Activated T-cell treated with anti-CD3 and anti-CD28 coated beads for 24 hours (primary cell): ENCODE data around the gene KDM2B.
"Not testable (repeated sequence)": the region's sequence is repeated elsewhere in the genome, so short reads cannot be mapped to it uniquely, and the experiment has no call there.

Experiments used
- DNase-seq: peaks from one replicate; pipeline ENCODE4 v3.0.0-alpha.2; 2020; ENCODE audit warnings: low read depth

KDM2B gene

DNA sequence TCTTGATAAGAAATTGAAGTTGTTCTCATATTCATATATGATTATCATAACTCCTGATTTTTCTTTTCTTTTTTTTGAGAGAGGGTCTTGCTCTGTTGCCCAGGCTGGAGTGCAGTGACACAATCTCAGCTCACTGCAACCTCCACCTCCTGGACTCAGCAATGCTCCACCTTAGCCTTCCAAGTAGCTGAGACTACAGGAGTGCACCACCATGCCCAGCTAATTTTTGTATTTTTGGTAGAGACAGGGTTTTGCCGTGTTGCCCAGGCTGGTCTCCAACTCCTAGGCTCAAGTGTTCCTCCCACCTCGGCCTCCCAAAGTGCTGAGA, 2.5 kb upstream of the KDM2B start:
- not testable (repeated sequence) for DNase-seq

DNA sequence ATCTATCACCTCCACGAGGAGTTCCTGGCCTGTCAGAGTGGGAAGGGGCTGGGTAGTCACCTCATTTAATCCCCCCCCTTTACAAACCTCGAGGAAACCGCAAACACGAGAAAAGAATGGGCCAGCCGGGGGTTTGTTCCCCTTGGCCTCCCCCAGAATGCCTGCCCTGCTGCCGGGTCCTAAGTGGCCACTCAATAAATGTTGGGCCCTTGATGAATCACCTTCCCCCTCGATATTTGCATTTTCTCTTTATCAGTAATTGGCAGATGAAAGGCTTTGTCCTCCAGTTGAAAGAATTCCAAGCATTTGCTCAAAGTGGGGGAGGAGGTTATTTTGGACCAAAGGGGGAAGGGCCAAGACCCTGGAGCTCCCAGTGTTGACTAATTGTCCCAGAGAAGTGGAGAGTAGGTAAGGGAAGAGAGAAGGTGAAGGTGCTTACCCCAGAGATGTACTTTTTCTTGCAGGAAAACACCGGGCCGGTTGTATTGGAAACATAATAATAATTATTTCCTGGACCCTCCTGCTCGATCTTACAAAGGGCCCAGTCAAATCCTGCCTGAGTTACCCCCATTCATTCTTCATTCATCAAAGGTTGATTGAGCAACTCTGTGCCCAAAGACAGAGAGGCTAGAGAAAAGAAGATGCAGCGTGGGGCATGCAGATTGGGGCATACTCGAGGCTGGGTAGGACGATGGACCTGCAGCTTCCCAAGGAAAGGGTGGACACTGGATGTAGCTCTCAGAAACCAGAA, 1.9 kb upstream of the KDM2B start:
- DNase-seq = no peak

DNA sequence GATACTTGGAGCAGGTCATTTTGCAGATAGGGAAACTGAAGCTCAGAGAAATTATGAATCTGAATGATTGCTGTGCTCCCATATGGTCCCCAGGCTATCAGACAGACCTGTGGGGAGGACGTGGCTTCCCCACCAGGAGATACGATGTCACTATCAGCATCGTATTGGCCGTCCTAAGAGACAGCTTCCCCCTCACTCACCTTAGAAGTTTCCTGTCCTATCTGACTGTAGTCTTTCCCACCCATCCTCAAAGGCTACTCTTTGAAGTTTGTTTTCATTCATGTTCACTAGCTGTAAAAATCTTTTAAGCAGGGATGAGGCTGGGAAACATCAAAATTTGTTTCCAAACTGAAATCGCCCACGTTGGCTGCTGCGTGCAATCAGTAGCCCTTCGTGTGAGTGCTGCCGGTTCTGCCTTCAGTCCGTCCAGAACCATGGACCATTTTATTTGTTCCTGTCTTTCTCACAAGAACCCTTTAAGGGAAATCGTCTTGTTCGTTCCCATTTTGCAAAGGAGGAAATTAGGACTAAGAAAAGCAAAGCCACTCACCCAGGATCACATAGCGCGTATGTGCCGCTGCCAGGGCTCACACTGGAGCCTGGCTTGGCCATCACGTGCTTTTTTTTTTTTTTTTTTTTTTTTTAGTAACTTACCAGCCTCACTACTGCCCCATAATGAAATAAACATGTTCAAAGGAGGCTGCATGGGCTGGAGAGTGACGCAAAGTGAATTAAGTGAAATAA, 1.0 kb upstream of the KDM2B start:
- no peak for DNase-seq

DNA sequence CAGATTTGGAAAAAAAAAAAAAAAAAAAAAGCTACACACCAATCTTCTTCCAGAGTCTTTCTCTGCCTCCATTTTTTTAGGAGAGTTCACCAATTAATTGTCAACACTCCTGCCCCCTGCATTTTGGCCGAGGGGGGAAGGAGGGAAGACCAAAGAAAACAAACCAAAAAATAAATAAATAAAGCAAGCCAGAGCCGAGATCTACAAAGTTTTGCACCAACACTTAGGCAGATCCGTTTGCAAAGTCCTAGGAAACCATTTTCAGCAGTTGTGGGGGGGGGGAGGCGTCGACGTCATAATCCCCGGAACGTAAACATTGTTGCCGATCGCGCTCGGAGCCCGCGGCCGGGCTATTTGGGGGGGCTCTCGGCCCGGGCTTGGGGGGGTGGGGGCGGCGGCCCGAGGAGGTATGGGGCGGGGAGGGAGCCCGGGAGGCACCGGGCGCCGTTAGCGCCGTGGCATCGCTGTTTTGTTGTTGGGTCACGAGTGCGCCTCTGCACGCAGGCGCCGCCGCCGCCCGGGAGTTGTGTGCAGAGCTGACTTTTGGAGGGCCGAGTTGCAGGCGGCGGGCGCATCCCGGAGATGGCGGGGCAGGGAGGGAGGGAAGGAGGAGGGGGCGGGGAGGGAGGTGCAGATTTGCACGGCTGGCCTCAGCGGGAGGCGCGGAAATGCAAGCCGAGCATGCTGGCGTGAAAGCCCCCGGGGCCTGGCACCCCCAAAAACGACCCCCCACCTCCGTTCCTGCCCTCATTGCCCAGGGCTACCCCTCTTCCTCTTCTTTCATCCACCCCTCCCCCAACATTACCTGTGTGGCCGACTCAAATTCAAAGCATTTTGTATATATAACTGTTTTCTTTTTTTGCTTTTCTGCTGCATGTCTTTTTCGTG, 598 bp downstream of the KDM2B start:
- peak; percentile 55 for DNase-seq

DNA sequence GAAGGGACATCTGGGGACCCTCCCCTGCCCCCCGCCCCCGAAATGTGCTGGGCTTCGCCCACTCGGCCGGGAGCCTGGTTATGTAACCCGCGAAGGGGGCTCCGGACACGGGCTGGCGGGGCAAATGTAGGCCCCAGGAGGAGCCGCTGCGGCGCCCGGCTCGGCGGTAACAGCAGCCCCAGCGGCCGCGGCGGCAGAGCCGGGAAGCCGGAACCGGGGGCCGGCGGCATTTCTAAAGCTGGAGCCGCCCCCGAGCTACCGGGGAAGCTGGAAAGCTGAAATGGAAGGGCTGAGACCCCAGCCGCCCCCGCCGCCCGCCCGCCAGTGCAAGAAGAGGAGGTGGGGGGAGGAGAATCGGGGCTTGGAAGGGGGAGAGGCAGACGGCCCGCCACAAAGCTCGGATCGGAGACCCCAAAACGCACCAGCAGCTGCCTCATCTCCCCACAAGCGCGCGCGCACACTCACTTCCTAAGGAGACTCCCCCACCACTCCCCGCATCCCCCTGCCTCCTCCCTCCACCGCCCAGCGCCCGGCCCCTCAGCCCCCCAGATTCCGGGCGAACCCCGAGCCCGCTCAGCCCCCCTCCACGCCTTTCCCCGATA, 1.5 kb downstream of the KDM2B start:
- DNase-seq = no peak

DNA sequence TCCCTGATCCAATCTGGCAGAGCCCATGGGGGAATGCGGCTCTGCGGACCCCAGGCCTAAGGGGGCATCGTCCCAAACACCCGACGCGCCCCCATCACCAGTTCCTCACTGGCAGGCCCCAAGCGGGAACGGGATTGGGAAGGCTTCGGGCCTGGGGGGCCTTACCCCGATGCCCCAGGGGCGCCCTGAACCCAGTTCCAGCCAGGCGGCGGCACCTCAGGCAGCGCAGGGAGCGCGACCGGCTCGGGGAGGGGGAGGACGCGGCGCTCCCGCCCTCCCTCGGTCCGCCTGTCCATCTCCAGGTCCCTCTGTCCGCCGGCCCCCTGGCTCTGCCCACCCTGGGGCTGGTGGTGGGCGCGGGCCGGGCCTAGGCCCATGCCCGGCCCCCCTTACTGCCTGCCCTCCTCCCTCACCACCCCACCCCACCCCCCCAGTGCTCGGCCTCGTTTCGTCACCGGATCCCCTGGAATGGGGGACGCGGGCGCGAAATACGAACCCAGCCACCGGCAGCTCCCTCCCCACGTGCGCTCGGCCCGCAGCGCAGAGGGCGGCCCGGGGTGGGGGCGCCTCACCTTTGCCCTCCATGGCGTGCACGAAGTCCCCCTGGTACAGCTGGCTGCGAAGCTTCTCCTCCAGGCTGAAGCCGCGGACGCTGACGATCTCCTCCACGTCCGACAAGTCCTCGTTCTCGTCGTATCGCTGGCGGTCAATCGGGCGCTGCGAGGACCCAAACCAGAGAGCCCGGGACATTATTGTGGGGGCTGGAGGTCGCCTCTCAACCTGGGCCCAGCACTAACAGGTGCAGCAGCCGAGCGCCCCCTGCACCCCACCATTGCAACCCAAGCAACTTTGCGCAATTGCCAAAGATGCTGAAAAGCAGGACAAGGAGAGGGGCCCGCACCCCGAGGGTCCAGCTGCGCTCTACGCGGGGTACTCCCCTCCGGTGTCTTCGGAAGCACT, 2.3 kb downstream of the KDM2B start:
- no peak for DNase-seq

DNA sequence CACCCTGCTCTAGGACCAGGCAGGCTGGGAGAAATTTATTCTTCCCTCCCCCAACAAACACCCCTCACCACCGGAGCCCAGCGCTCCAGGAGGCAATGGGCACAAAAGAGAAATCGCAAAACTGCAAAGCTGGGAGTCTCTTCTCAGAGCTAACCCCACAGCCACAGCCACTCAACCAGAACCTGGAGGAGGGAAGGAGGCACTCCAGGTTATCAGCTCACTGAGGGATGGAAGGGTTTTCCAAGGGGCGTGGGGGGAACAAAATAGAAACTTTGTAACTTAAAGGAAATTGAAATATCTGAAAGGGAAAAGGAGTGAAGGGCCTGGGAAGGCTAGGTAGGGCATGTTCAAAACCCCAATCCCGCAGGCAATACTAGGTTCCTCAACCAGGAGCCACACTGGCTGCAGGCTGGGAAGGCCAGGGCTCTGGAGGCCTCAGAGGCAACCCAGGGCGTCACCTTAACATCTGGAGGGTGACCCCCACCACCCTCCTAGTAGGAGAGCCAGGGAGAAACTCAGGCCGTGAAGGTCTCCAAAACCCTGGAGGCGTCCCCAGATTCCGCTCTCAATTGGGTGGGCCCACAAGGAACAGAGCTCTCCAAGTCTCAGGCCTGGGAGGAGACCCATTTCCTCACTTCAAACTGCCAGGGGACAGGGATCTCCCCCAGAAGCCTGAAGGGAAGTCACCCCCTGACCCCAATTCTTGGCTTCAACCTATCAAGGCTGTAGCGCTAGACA, 3.2 kb downstream of the KDM2B start:
- no peak for DNase-seq

DNA sequence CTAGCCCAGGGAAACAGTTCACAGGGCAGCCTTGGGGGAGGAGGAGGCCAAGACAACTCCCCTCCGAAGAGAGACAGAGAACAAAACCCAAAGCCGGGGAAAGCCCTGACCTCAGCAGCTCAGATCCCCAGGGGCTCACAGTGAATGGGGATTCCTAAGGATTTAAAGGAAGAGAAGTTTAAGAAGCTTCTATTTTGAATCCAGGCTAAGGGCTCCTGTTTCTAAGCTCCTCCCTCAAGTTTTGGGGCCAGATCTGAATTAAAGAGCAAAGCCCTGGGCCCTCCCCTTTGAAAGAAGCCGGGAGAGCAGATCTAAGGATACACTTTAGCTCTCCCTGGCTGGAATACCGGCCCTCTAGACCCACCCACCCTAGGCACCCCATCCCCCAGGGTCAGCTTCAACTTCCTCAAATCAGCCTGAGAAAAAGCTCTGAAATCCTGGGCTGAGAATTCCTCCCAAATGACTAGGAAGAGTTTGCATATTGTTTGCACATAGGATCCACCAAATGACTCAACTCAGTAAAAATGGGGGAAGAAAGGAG, 3.9 kb downstream of the KDM2B start:
- DNase-seq = no peak

DNA sequence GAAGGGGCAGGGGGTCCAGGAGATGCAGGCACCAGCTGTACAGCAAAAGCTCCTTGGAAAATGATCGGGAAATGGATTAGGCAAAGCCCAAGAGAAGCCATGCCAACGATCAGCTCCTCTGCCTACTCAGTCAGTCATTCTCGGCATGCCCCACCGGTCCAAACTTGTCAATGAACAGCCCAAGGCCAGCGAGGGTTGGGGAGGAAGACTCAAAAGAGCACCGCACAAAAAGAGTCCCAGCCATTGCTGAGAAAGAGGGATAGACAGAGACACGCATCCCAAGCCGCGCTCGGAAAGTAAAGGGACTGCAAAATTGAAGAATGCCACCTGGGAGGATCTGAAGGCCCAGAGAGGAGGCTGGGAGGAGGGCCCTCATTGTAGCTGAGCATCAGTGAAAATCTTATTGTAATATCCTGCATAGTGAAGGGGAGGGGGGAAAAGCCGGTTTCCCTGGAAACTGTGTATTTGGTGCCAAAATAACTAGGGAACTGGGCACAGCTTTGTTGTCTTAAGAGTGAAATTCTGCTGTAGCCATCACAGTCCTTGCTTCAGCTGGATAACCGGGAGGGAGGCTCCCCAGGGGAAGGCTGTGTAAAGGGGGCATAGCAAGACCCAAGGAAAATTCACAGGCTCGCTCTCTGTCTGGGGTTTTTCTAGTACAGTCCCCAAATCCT, 4.7 kb downstream of the KDM2B start:
- DNase-seq = no peak

DNA sequence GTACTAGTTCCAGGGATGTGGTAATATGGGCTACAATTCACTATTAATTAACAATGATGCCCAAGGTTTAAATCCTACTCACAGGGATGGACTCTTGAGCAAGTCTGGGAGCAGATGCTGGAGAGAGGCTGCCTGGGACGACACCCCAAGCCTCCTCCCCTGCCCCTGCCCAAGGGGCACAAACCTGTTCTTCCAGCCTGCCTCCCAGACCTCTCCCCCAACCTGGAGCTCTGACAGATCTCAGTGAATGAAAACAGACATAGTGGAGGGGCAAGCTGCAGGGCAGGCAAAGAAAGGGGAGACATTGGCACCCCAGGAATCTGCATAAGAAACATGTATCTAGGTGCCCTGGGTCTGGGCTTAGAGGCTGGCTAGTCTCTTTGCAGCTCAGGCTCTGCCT, 5.8 kb downstream of the KDM2B start:
- no peak for DNase-seq

DNA sequence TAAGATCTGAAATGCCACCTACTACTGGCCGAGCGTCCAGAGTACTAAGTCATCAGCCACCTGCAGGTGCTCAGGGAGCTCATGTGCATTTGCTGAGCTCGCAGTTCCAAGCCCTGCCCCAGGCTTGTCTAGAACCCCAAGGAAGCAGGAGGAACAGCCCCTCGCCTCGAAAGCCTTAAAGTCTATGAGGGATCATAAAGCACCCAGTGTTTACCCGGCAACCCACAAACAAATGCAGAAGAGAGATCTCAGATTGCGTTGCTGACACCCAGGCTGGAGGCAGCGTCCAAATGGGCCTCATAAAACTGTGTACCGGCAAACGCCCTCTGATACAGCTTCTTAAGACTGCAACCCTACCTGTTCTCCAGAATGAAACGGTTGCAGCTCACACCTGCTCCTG, 6.8 kb downstream of the KDM2B start:
- no peak for DNase-seq

DNA sequence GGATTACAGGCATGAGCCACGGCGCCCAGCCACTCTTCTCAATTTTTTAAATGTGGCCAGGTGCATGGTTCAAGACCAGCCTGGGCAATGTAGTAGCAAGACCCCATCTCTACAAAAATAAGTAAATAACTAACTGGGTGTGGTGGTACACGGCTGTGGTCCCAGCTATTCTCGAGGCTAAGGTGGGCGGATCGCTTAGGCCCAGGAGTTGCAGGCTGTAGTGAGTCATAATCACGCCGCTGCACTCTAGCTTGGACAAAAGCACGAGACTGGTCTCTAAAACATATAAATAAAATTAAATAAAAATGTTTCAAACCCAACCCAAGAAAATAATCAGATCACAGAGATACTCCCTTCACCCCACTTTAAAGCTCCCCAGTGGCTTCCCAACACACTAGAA, 8.9 kb downstream of the KDM2B start:
- no peak for DNase-seq

DNA sequence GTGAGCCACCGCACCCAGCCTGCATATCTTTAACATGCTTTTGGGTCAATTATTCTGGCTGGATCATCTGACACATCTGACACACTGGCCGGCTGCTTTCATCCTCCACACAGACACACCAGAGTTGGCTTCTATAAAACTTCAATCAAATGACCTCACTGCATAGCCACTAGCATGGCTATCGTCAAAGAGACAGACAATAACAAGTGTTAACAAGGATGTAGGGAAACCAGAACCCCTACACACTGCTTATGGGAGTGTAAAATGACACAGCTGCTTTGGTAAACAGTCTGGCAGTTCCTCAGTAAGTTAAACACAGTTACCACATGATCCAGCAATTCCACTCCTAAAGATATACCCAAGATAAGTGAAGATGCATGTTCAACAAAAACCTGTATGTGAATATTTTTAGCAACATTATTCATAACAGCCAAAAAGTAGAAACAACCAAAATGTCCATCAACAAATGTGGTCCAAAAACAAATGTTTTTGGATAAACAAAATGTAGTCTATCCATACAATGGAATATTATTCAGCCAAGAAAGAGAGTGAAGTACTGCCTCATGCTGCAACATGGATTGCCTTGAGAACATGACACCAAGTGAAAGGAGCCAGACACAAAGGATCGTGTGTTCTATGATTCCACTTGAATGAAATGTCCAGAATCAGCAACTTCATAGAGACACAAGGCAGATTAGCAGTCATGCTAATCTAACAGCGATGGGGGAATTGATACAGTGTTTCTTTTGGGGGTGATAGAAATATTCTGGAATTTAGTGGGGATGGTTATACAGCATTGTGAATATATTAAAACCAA, 10.1 kb downstream of the KDM2B start:
- DNase-seq = no peak

DNA sequence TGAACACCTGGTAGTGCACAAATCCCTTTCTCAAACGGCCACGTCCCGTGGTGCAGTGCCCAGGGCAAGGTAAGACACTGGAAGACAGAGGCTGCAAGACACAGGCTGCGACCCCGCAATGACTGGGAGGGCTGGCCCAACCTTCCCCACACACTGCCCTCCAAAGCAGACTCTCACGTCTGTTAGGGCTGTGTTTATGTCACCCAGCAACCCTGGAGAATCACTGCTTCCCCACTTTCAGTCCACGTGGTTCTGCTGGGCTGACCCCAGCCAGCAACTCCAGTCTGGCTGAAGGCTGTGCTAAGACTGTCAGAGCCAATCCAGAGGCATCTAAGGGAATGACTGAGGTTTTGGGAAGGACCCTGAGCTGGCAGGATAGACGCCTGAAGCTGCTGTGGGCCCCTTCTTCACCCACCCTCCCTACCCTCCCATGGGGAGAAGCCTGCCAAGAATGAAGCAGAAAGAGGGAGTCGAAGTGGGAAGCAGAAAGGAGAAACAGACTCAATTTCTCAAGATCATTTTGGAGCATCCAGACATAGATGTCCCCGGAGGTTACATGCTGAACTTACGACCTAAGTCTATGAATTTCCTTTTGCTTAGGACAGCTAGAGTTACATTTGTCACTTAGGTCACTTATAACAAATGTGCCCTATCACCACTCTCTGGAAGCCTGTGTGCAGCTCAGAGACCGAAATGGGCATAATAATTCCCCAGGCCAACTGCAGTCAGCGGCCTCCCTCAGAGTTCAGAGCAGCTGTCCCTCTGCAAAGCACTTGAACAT, 11.7 kb downstream of the KDM2B start:
- no peak for DNase-seq

DNA sequence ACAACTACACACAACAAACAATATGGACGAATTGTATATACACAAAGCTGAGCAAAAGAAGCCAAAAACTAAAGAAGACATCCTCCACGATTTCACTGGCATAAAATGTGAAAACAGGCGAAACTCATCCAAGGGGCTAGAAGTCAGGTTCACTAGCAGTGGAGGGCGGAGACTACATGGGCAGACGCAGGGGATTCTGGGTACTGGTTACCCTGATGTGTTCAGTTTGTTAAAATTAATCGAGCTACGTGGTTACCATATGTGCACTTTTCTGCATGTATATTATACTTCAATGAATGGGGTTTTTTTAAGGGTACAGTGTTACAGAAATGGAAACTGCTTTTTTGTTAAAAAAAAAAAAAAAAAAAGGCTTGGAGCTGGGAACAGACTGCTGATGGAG, 12.3 kb downstream of the KDM2B start:
- DNase-seq = no peak

DNA sequence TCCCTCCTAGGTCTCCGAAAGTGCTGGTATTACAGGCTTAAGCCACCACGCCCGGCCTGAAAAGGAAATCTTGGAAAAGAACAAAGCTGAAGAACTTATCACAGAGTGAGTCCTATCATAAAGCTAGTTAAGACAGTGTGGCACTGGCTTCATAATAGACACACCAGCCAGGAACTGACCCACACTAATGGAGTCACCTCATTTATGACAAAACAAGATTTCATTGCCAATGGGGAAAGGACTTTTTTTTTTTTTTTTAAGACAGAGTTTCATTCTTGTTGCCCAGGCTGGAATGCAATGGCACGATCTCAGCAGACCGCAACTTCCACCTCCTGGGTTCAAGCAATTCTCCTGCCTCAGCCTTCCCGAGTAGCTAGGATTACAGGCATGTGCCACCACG, 15.7 kb downstream of the KDM2B start:
- DNase-seq = no peak

DNA sequence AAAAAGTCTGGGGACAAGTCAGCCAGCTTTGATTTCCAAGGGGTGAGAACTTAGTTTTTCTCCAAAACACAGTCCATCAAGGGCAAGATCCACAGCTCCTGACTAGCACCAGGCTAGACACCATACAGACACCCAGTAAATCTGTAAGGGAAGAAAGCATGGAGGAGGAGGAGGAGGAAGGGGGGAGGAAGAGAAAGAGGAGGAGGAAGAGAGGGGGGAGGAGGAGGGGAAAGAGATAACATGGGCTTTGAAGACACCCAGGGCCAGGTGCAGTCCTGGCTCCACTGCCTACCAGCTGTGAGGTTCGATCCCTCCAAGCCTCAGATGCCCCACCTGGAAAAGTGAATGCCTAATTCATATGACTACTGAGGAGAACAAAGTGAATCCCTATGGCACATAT, 18.3 kb downstream of the KDM2B start:
- DNase-seq = no peak

DNA sequence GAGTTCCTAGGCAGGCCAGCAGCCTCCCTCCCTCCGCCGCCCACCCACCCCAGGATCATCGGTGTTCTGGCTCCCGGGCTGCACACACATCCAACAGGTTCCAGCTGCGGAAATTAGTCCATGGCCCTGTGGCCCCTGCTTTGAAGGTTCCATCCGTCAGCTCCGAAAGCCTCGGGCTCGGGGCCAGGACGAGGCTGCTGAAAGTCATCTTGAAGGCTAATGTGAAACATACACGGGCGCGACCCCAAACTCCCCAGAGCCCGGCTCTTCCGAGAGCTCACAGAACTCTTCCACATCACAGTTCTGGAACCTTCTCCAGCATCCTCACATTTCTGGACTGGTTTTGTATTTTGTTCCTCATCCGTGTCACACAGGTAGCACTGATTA, 19.8 kb downstream of the KDM2B start:
- DNase-seq = no peak
